ENCODE measurements around the gene ADK.

- TF ChIP-seq CTCF (conservative IDR thresholded peaks at IDR 0.05 in 1 of 2, IDR thresholded peaks at IDR 0.05 in 1 of 2; ENCODE audit: low read depth in 1 of 2, low read length in 2 of 2) (no peak), EZH2 (IDR thresholded peaks at IDR 0.05; ENCODE audit: low read length, missing control alignments) (no peak)
Observed at GRCh38 chr10:74596713-74597112, 445.7 kb downstream of the ADK start.

Measured in fibroblast of lung (primary cell).